Ishikawa (cell line): ENCODE data around the gene BABAM2.

Source experiments
- CEBPB ChIP-seq: IDR thresholded peaks from 2 replicates; pipeline ENCODE4 v1.6.1; 2012
- CREB1 ChIP-seq: IDR thresholded peaks from 2 replicates; pipeline ENCODE4 v1.6.1; 2012; ENCODE audit warnings: low read depth
- EGR1 ChIP-seq: IDR thresholded peaks from 2 replicates; pipeline ENCODE4 v1.6.1; 2012
- EP300 ChIP-seq: IDR thresholded peaks from 2 replicates; pipeline ENCODE4 v1.6.1; 2012; ENCODE audit warnings: borderline replicate concordance
- FOXM1 ChIP-seq: IDR thresholded peaks from 2 replicates; pipeline ENCODE4 v1.6.1; 2012; ENCODE audit warnings: low read depth, borderline replicate concordance
- MAX ChIP-seq: IDR thresholded peaks from 2 replicates; pipeline ENCODE4 v1.6.1; 2012
- NFIC ChIP-seq: IDR thresholded peaks from 2 replicates; pipeline ENCODE4 v1.6.1; 2012
- RAD21 ChIP-seq: IDR thresholded peaks from 2 replicates; pipeline ENCODE4 v1.6.1; 2012; ENCODE audit warnings: low read depth
- REST ChIP-seq: IDR thresholded peaks from 2 replicates; pipeline ENCODE4 v1.6.1; 2012; ENCODE audit warnings: low read depth, mild to moderate bottlenecking
- TAF1 ChIP-seq: IDR thresholded peaks from 2 replicates; pipeline ENCODE4 v1.6.1; 2012; ENCODE audit warnings: low read depth, mild to moderate bottlenecking
- TCF12 ChIP-seq: IDR thresholded peaks from 2 replicates; pipeline ENCODE4 v1.6.1; 2012; ENCODE audit warnings: low read depth
- TEAD4 ChIP-seq: IDR thresholded peaks from 2 replicates; pipeline ENCODE4 v1.6.1; 2012
- YY1 ChIP-seq: IDR thresholded peaks from 2 replicates; pipeline ENCODE4 v1.6.1; 2012; ENCODE audit warnings: low read depth
- ZBTB7A ChIP-seq: IDR thresholded peaks from 2 replicates; pipeline ENCODE4 v1.6.1; 2012; ENCODE audit warnings: low read depth
- TF ChIP-seq, protein P1 (sequence below): IDR thresholded peaks from 2 replicates; pipeline ENCODE4 v1.6.1; 2012

BABAM2 gene

DNA sequence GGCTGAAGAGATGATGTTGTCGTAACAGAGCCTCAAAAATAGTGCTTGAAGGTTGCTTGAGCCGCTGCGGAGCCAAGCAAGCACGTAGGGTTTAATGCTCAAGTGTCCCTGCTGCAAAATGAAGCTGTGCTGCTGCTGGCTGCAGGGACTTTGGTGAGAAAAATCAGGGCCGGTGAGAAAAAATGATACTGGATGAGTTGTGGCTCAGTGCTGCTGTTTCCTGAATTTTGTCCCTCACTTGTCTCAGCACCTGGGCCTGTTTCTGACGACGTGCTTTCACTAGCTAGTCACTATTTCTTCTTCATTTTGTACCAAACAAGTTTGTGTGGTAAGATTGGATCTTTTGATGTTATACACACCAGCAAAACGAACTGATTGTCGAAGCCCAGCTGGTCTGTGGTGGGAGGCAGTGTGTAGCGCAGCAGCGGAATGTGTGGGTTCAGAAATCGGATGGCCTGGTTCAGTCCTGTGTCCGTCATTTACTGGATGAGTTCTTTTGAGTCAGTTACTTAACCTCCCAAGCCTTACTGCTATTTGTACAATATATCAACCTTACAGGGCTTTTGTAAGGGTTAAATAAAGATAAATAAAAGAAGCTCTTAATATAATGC is 329.3 kb downstream of the BABAM2 start:
- TF ChIP-seq NFIC (no peak), REST (no peak), CEBPB (no peak), EGR1 (no peak), TCF12 (no peak), RAD21 (no peak), TAF1 (no peak), ZBTB7A (no peak), MAX (no peak), YY1 (no peak)
- TF ChIP-seq, protein P1, sequence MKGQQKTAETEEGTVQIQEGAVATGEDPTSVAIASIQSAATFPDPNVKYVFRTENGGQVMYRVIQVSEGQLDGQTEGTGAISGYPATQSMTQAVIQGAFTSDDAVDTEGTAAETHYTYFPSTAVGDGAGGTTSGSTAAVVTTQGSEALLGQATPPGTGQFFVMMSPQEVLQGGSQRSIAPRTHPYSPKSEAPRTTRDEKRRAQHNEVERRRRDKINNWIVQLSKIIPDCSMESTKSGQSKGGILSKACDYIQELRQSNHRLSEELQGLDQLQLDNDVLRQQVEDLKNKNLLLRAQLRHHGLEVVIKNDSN = no peak

- TF ChIP-seq EGR1 (no peak), REST (no peak), EP300 (no peak), RAD21 (no peak), TEAD4 (no peak), FOXM1 (no peak), MAX (no peak)
Observed at GRCh38 chr2:28224648-28225472, 334.3 kb downstream of the BABAM2 start.

DNA sequence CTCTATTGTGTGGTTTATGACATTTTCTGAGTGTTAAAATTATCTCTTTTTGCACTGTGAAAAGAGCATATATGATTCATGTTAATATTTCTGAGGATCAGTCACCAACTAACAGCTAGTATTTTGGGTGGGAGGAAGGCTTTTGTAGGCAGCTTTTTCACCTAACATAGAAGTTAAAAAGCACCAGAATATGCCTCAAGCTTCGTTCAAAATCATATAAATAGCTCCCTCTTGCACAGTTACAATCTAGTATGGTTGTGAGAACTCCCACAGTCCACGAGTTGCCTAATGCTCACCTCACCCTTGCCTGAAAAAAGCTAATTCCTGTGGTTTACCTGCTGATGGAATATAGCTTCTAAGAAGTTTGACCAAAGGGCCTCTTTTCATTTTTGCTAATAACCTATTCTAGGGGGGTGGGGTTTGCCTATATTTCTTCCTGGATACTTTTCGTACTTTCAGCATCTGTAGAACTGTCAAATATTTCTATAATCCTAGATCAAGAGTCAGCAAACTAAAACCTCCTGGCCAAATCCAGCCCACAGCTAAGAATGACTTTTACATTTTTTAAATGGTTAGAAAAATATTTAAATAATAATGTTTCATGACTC is 335.0 kb downstream of the BABAM2 start:
- no peak for TF ChIP-seq ZBTB7A
- no peak for TF ChIP-seq RAD21
- no peak for TF ChIP-seq TAF1
- no peak for TF ChIP-seq YY1
- TF ChIP-seq TCF12 = no peak
- no peak for TF ChIP-seq EP300
- TF ChIP-seq FOXM1 = no peak
- no peak for TF ChIP-seq TEAD4
- no peak for TF ChIP-seq CREB1

DNA sequence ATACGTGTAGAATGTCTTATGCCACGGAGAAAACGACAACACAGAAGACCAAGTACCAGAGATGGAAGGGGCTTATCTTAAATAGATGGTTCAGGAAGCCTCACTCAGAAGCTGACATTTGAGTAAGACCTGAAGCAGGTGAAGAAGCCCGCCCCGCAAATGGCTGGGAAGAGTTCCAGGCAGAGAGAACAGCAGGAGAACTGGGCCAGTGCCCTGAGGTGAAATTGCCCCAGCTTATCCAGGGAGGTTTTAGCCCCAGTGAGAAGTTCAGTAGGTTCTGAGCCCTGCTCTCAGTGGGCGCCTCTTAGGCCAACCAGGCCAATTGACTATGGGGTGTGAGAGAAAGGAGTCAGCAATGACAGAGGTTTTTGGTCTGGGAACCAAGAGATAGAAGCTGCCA is 336.0 kb downstream of the BABAM2 start:
- TF ChIP-seq MAX = no peak

DNA sequence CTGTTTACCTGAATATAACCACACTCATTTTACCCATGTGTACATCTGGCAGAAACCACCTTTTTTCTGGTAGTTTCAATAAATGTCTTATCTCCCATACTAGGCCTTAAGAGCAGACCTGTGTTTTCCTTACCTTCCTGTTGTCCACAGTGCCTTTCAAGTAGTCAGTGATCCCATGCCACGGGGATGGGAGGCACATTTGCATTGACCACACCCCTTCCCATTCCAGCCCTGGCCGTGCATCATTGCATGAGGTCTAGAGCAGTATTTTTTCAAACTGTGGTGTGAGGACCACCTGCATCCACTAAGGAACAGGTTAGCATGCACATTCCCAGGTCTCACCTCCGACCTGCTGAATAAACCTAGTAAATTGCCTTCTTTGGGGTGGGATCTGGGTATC is 337.0 kb downstream of the BABAM2 start:
- TF ChIP-seq CEBPB (no peak), YY1 (no peak), FOXM1 (no peak), EGR1 (no peak), REST (no peak), TCF12 (no peak), RAD21 (no peak), EP300 (no peak)
